NCI-H2171 treated with DMSO at 0.1 percent for 48 hours (cell line): ENCODE measurements around the gene TCEANC.
A peak's percentile ranks its signal among the peaks of the same experiment; 100 is the strongest.
"Not testable (repeated sequence)": the region's sequence is repeated elsewhere in the genome, so short reads cannot be mapped to it uniquely, and the experiment has no call there.

ENCODE experiments used
- DNase-seq: peaks from one replicate; lab custom pipeline; 2025; lab: John Stamatoyannopoulos, UW

TCEANC gene

GRCh38 chrX:13658602-13659001, 5.7 kb downstream of the TCEANC start:
- DNase-seq, result peak; percentile 28

- DNase-seq, result no peak
Measured at GRCh38 chrX:13659063-13659462, 6.1 kb downstream of the TCEANC start.

GRCh38 chrX:13661735-13662288, 8.9 kb downstream of the TCEANC start:
- no peak for DNase-seq

GRCh38 chrX:13662355-13662791, 9.4 kb downstream of the TCEANC start:
- no peak for DNase-seq

GRCh38 chrX:13664020-13664419, 11.1 kb downstream of the TCEANC start:
- DNase-seq, result no peak

- DNase-seq, result no peak
Measured at GRCh38 chrX:13666836-13667235, 13.9 kb downstream of the TCEANC start.

- DNase-seq, result no peak
Measured at GRCh38 chrX:13667919-13668318, 15.0 kb downstream of the TCEANC start.

GRCh38 chrX:13669246-13669737, 16.4 kb downstream of the TCEANC start:
- no peak for DNase-seq

GRCh38 chrX:13669755-13670154, 16.8 kb downstream of the TCEANC start:
- DNase-seq, result not testable (repeated sequence)

GRCh38 chrX:13670197-13670596, 17.3 kb downstream of the TCEANC start:
- DNase-seq, result no peak

GRCh38 chrX:13673016-13673415, 20.1 kb downstream of the TCEANC start:
- DNase-seq, result no peak

GRCh38 chrX:13676885-13677284, 23.9 kb downstream of the TCEANC start:
- no peak for DNase-seq

- not testable (repeated sequence) for DNase-seq
Measured at GRCh38 chrX:13679700-13680099, 26.8 kb downstream of the TCEANC start.

- no peak for DNase-seq
Measured at GRCh38 chrX:13681595-13681994, 28.7 kb downstream of the TCEANC start.

GRCh38 chrX:13684361-13684760, 31.4 kb downstream of the TCEANC start:
- DNase-seq, result no peak

GRCh38 chrX:13685126-13685763, 32.3 kb downstream of the TCEANC start:
- DNase-seq, result no peak

GRCh38 chrX:13687203-13687602, 34.3 kb downstream of the TCEANC start:
- DNase-seq, result no peak

GRCh38 chrX:13688384-13688957, 35.5 kb downstream of the TCEANC start:
- DNase-seq, result no peak

GRCh38 chrX:13688958-13689740, 36.2 kb downstream of the TCEANC start, which contains the start of gene RAB9A:
Gene RAB9A (plus strand): TSS chrX:13689128. CDS start chrX:13708747, 19,619 bp downstream.
- DNase-seq, result peak; percentile 69

- no peak for DNase-seq
Measured at GRCh38 chrX:13689741-13690211, 36.8 kb downstream of the TCEANC start.

- no peak for DNase-seq
Measured at GRCh38 chrX:13690836-13691235, 37.9 kb downstream of the TCEANC start.

GRCh38 chrX:13691841-13692371, 39.0 kb downstream of the TCEANC start:
- no peak for DNase-seq
